Measurements from ENCODE around the gene ZNF423. TPM values are rescaled to one million over a fixed set of nuclear protein-coding genes. Genes with fewer than 3 reads are reported as not detected.

The ZNF423 gene
- total and polyA plus RNA-seq, 9 of the 15 experiments (the other 6 are each of a cell fraction or from before 2014, with no cell fraction given), result not detected

GRCh38 chr16:49723310-49723709, 132.6 kb downstream of the ZNF423 start:
- no peak for TF ChIP-seq GABPB1 (CRISPR knock-in tag; IDR thresholded peaks at IDR 0.05)
- no peak for TF ChIP-seq MBD2 (IDR thresholded peaks at IDR 0.05; ENCODE audit: borderline replicate concordance, low read depth)
- TF ChIP-seq TGIF2 (CRISPR knock-in tag; IDR thresholded peaks at IDR 0.05), result no peak
- no peak for TF ChIP-seq RBM22 (IDR thresholded peaks at IDR 0.05; ENCODE audit: low read depth, low read length, poor library complexity, severe bottlenecking)
- TF ChIP-seq ASH1L (IDR thresholded peaks at IDR 0.05; ENCODE audit: borderline replicate concordance, low read depth, partially characterized antibody), result no peak
- no peak for TF ChIP-seq ZC3H4 (CRISPR knock-in tag; IDR thresholded peaks at IDR 0.05; ENCODE audit: borderline replicate concordance)
- no peak for TF ChIP-seq ZNF668 (CRISPR knock-in tag; IDR thresholded peaks at IDR 0.05)
- TF ChIP-seq NFRKB (IDR thresholded peaks at IDR 0.05; ENCODE audit: low read depth), result no peak
- no peak for TF ChIP-seq ZBTB2 (IDR thresholded peaks at IDR 0.05)
- TF ChIP-seq BRD4 (IDR thresholded peaks at IDR 0.05), result no peak
- no peak for TF ChIP-seq ZZZ3 (IDR thresholded peaks at IDR 0.05)
- no peak for TF ChIP-seq SMARCA4 (IDR thresholded peaks at IDR 0.05)
- no peak for TF ChIP-seq KLF6 (CRISPR knock-in tag; IDR thresholded peaks at IDR 0.05; ENCODE audit: borderline replicate concordance)
- TF ChIP-seq ATF2 (CRISPR knock-in tag; IDR thresholded peaks at IDR 0.05), result no peak
- no peak for TF ChIP-seq CAMTA2 (CRISPR knock-in tag; conservative IDR thresholded peaks at IDR 0.05)
- TF ChIP-seq FOSL1 (tag; conservative IDR thresholded peaks at IDR 0.05), result no peak
- TF ChIP-seq ZNF583 (CRISPR knock-in tag; IDR thresholded peaks at IDR 0.05), result no peak
- no peak for TF ChIP-seq NR4A1 (CRISPR knock-in tag; IDR thresholded peaks at IDR 0.05)
- no peak for TF ChIP-seq NR4A1 (tag; IDR thresholded peaks at IDR 0.05)
- Histone ChIP-seq H3K4me2 (ENCODE audit: insufficient read depth, low read length) (no peak overlapping the region), H3K4me1 (replicated peaks in 1 of 2; ENCODE audit: control insufficient read depth in 2 of 2, insufficient read depth in 2 of 2, low read length in 2 of 2) (no peaks in the 10 kb centered on the region; a peak in 1 of 5 replicates), H3K27me3 (ENCODE audit: control insufficient read depth in 2 of 2, insufficient read depth in 2 of 2, low read length in 2 of 2) (peaks cover 8 to 37% of the 10 kb centered on the region in 2 experiments), H3K9me3 (replicated peaks; ENCODE audit: control insufficient read depth, insufficient read depth, low read depth, low read length) (no peaks in the 10 kb centered on the region), H3K4me3 (no peak overlapping the region), H3K79me2 (ENCODE audit: control insufficient read depth, insufficient read depth, low read length) (no peaks in the 10 kb centered on the region), H4K20me1 (replicated peaks; ENCODE audit: control insufficient read depth, insufficient read depth, low read length) (no peaks in the 10 kb centered on the region; the same call in 1 of the 2 replicates), H3K27ac (ENCODE audit: extremely low read depth, low read depth, low read length) (no peak overlapping the region), H3K9me1 (ENCODE audit: control insufficient read depth, insufficient read depth, low read length) (no peaks in the 10 kb centered on the region), H3K9ac (ENCODE audit: insufficient read depth in 1 of 2, low read depth in 2 of 2, low read length in 2 of 2) (no peak overlapping the region), H2AFZ (ENCODE audit: low read depth, low read length) (no peak overlapping the region), H3K36me3 (ENCODE audit: control insufficient read depth, insufficient read depth, low read length) (no peaks in the 10 kb centered on the region)
- no TSS peak for BruUV-seq (replicated peaks)
- WGBS (ENCODE audit: insufficient coverage, low coverage, missing lambda C conversion rate), result 0% methylated on average over 1 of the region's 1 CpG
- in situ Hi-C loops (cut with MboI), result no loop called here
- FAIRE-seq (no peak), DNase-seq (ENCODE audit: extremely low read depth in 1 of 4, low spot score in 3 of 4) (no peak), ATAC-seq (no peak)
- CTCF ChIA-PET (ENCODE audit: low intra/inter-chr PET ratio), result no interaction called here
- intact Hi-C loops (cut with micrococcal nuclease), result no loop called here
- POLR2A ChIA-PET, result no interaction called here
